NCI-H748 (cell line): Measurements from ENCODE around the gene TAF10.
A peak's percentile ranks its signal among the peaks of the same experiment; 100 is the strongest.

Experiments
- DNase-seq: peaks from one replicate; lab custom pipeline; 2025; ENCODE audit not compliant: unreplicated experiment; lab: John Stamatoyannopoulos, UW

TAF10 gene

GRCh38 chr11:6640985-6641701, 29.1 kb upstream of the TAF10 start:
- DNase-seq: no peak

DNA sequence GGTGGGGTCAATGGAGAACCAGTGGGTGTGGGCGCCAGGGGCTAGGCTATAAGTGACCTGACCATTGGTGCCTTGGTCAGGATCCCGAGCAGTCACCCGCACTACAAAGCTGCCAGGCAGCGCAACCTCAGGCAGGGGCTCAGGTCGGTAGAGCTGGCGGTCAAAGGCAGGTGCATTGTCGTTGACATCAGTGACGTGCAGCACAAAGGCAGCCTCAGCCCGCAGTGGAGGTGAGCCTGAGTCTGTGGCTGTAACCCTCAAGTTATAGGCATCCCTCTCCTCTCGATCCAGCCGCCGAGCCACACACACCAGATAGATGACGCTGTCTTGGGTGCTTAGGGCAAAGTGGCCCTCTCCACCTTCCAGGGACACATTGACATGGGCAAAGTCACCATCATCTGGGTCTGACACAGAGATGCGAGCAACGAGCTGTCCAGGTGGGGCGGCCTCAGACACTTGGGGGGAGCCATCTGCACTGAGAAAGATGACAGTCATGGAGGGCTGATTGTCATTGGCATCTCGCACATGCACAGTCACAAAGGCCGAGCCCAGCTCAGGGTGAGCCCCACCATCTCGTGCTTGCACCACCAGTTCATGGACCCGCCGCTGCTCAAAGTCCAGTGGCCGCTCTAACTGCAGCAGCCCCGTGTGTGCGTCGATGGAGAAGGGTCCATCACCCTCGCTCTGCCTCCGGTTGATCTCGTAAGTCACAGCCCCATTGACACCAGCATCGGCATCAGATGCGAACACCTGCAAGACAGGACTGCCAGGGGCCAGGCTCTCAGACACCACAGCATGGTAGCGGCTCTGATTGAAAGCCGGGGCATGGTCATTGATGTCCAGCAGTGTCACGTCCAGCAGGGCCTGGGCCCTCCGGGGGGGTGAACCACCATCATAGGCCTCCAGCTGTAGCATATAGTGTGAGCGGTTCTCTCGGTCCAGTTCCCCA, 28.3 kb upstream of the TAF10 start:
- DNase-seq: no peak

- no peak for DNase-seq
These were observed 26.4 kb upstream of the TAF10 start for GRCh38 chr11:6638429-6638828.

- no peak for DNase-seq
These were observed 25.9 kb upstream of the TAF10 start for GRCh38 chr11:6637871-6638270.

GRCh38 chr11:6636480-6636879, 24.5 kb upstream of the TAF10 start:
- DNase-seq: no peak

- DNase-seq: no peak
These were observed 23.3 kb upstream of the TAF10 start for GRCh38 chr11:6635082-6635932.

GRCh38 chr11:6634534-6634933, 22.5 kb upstream of the TAF10 start:
- DNase-seq: no peak

DNA sequence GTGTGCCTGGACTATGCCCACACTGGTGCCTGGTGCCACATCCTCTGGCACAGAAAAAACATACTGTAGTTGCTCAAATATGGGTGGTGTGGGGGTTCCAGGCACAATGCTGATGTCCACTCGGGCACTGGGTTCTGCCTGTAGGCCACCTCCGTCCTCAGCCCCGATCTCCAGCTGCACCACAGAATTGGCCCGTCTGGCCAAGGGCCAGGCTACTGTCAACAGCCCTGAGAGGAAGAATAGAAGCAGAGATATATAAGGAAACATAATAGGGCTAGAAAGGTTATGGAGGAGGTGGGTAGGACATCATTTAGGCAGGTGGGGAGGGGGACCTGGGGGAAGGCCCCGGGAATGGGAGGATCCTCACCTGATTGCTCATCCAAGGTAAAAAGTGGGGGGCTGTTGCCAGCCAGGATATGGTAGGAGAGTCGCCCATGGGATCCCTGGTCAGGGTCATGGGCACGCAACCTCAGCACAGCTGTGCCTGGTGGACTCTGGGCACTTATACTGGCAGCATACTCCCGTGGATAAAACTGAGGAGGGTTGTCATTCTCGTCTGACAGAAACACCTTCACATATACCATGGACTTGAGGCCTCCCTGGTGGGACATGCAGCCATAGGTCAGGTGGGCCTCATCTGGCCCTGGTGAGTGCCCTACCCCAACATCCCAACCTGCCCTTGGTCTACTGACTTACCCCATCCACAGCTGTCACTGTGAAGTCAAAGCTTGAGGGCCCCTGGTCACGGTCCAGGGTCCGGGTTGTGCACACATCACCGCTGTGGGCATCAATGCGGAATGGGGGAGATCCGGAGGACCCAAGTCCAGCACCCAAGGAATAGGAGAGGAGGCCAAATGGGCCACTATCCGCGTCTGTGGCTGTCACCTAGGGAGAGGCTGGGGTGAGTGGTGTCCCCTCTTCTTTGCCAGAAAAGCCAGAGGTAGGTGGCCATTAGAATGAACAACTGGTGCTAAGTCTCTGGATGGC, 21.7 kb upstream of the TAF10 start:
- no peak for DNase-seq

DNA sequence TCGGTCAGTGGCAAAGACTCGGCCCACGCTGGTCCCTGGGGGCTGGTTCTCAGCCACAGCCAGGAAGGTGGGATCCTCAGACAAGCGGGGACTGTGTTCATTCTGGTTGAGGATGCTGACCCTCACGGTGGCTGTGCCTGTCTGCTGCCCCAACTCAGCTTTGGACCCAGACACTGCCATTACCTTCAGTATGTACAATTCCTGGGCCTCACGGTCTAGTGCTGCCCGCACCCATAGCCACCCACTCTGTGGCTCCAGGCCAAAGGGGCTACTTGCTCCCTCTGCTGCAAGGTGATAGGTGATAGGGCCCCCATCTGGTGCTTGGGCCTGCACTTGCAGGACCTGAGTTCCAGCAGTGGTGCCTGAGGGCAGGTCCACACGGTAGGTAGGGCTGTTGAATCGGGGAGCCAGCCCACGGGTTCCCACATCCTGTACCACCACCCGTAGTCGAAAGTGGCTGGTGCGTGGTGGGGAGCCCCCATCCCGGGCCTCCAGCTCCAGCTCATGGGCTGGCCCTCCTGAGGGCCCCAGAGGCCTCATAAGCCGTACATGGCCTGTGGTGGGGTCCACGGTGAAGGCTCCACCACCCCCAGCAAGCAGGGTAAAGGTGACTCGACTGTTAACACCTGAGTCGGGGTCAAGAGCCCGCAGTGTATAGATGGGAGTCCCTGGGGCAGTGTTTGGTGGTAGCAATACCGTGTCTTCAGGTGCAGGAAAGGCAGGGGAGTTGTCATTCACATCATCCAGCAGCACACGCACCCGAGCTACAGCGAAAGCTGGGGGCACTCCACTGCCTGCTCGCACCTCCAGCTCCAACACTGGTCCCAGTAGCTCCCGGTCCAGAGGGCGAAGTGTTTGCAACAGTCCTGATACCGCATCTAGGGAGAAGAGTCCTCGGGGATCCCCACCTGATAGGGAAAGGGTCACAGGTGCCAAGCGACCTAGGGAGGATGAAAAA, 20.4 kb upstream of the TAF10 start:
- DNase-seq: no peak

- no peak for DNase-seq
These were observed 19.4 kb upstream of the TAF10 start for GRCh38 chr11:6631361-6631890.

GRCh38 chr11:6630632-6631291, 18.7 kb upstream of the TAF10 start:
- DNase-seq: peak; percentile 54

DNA sequence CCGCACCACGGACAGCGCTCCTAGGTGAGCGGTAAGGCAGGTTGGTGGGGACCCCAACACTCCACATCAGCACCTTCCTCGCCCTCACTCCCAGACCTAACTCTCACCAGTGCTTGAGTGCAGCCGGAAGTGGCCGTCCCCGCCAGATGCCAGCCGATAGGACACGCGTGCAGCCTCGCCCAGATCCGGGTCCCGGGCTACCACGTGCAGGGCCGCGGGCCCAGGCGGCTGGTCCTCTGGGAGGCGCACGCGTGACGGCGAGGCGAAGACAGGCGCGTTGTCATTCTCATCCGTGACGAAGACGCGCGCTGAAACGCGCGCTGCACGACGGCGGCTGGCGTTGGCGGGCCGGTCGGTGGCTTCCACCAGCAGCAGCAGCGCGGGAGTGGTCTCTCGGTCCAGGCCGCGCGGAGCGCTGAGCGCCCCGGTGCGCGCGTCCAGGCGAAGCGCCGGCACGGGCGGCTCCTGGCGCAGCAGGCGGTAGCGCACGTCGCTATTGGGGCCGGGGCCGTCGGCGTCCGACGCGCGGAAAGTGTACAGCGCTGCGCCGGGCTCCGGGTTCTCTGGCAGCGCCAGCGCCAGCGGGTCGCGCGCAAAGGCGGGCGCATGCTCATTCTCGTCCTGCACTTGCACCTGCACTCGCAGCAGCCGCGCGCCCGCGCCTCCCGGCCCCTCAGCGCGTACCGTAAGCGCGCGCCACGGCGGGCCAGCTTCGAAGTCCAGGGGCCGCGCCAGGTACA, 18.0 kb upstream of the TAF10 start:
- peak; percentile 89 for DNase-seq

DNA sequence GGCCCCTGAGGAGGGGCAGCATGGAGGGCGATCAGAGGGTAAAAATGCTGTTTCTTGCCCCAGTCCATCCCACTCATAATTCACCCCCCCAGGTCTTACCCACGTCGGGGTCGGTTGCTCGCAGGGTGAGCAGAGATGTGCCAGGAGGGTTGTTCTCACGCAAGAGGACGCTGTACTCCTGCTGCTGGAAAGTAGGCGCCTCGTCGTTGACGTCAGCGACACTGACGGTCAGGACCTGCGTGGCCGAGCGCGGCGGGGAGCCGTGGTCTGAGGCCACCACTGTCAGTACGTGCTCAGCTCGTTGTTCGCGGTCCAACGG, 17.5 kb upstream of the TAF10 start:
- DNase-seq: no peak

DNA sequence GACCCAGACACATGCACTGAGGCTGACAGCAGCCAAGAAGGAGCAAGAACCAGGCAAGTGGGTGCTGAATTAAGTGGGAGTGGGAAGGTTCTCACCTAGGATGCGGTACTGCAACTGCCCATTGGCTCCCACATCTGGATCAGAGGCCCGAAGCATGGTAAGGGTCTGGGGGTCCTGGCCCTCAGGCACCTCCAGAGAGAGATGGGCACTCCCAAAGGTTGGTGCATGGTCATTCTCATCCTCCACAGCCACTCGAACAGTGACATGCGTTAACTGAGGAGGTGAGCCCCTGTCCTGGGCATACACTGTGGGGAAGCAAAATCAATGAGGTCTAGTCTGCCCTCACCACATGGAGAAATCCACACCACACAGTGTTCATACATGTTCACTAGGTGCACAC, 16.5 kb upstream of the TAF10 start:
- no peak for DNase-seq

DNA sequence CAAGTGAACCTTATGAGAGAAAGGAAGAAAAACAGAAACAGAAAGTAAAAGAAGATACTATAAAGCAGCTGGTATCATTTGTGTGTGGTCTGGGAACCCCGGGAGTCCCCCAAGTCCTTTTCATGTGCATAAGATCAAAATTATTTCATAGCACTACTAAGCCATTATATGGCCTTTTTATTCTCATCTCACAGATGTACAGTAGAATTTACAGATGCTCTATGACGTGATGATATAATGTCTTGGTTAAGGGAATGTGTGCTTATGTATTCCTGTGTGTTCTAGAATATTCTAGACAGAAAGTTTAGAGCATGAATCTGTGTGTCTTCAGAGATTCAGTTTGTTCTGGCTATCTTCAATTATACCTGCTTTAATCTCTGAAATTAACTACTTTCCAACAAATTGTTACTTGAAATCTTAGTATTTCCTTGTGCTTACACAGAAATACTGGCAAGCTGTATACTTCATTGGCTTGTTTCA, 15.8 kb upstream of the TAF10 start:
- no peak for DNase-seq

GRCh38 chr11:6626971-6627761, 15.2 kb upstream of the TAF10 start:
- no peak for DNase-seq
